G401 (cell line): ENCODE measurements around the gene RPRD2. TPM values are rescaled to one million over a fixed set of nuclear protein-coding genes. Genes with fewer than 3 reads are reported as not detected.
A peak's percentile ranks its signal among the peaks of the same experiment; 100 is the strongest.
"Not testable (repeated sequence)": the region's sequence is repeated elsewhere in the genome, so short reads cannot be mapped to it uniquely, and the experiment has no call there.

ENCODE experiments used
- DNase-seq: peaks from one replicate; pipeline ENCODE4 v3.0.0-alpha.2; 2015; ENCODE audit warnings: low spot score
- in situ Hi-C: cut with HindIII; loops from 2 replicates; pipeline ENCODE4 v1.10.0; 2016; ENCODE audit warnings: low sequenced_read_pairs, mixed read lengths
- total RNA-seq: library from RNA; depleted of rRNA; stranded (reverse); fragments of >200 nt; shearing (Covaris generic); gene quantifications from 2 replicates; pipeline ENCODE4 v1.2.3, GENCODE V29; 2014

The RPRD2 gene
- total RNA-seq, 1 experiment from 2014 or later, result 5.6 TPM

DNA sequence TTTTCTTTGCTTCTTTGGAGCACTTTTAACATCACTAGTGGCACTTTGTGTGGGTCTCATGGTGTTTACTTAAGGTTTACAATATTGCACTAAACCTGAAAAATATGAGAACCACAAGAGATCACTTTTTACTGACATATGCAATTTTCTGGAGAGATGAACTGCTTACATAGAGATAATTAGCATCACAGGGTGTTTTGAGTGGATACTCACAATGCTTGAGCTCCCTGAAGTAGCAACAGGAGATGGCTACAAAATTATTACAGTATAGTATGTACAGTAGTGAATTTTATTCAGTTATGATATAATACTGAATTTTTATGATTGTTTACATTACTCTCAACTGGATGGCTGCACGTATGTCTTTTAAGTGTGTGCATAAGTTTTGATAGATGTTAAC, 22.6 kb downstream of the RPRD2 start:
- in situ Hi-C loops, result loop anchor here (10.0 kb wide), 1 partner anchor 108 kb away; no protein-coding TSS in a partner anchor
- DNase-seq, result no peak

DNA sequence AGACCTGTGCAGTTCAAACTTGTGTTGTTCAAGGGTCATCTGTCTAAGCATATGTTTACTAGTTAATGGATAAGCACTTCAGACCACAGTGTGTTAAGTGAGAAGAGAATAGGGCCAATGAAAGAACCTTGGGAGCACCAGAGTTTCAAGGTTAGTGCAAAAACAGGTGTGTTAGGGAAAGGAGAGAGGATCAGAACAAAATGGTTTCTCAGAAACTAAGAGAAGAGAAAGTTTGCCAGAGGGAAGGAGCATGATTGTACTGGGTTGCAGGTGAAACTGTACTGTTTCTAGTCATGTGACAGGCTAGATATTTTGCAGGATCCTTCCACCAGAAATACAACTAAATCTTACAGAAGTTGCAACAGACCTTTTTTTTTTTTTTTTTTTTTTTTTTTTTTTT, 23.3 kb downstream of the RPRD2 start:
- DNase-seq, result no peak
- in situ Hi-C loops, result loop anchor here (10.0 kb wide), 1 partner anchor 108 kb away; no protein-coding TSS in a partner anchor

DNA sequence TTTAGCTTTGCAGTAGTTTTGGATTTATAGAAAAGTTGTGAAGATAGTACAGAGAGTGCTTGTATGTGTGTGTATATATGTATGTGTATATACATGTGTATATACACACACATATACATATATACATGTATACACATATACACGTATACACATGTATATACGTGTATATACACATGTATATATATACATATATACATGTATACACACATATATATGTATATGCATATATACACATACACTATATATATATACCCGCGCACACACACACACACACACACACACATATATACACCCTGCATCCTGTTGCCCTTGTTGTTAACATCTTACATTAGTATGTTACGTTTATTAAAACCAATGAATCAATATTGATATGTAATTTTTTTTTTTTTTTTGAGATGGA, 24.3 kb downstream of the RPRD2 start:
- in situ Hi-C loops, result loop anchor here (10.0 kb wide), 1 partner anchor 107 kb away; no protein-coding TSS in a partner anchor
- no peak for DNase-seq

DNA sequence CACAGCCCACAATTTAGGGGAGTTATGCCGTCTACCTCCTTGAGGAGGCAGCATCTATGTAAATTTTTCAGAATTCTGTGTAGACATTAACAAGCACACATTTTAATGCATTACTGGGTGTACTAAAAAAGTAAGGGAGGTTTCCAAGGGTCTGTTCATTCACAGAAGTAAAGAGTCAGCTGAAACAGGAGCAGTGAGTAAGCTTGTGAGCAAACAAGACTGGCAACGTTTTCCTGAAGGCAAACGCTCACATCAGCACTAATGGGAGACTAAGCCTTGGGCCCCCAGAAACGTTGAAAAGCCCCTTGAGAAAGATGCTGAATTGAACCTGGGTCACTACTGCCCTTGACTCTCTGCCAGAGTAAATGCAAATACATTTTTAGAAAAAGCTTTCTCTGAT, 25.7 kb downstream of the RPRD2 start:
- in situ Hi-C loops, result loop anchor here (10.0 kb wide), 1 partner anchor 105 kb away; no protein-coding TSS in a partner anchor
- no peak for DNase-seq

DNA sequence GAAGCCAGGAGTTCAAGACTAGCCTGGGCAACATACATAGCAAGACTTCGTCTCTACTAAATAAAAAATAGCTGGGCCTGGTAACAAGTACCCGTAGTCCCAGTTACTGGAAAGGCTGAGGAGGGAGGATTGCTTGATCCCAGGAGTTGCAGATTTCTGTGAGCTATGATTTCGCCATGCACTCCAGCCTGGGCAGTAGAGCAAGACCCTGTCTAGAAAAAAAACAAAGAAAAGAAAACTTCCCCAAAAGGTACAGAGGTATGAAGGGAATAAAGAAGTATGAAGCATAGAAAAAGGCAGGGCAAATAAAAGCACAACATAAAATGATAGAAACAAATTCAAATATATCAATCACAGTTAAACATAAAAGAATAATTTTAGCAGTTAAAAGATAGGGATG, 28.7 kb downstream of the RPRD2 start:
- in situ Hi-C loops, result no loop called here
- no peak for DNase-seq

DNA sequence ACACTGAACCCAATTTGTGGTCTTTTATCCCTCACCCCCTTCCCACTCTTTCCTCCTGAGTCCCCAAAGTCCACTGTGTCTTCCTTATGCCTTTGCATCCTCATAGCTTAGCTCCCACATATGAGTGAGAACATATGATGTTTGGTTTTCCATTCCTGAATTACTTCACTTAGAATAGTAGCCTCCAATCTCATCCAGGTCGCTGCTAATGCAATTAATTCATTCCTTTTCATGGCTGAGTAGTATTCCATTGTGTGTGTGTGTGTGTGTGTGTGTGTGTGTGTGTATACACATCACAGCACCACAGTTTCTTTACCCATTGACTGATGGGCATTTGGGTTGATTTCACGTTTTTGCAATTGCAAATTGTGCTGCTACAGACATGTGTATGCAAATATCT, 31.2 kb downstream of the RPRD2 start:
- in situ Hi-C loops, result not testable (repeated sequence)

DNA sequence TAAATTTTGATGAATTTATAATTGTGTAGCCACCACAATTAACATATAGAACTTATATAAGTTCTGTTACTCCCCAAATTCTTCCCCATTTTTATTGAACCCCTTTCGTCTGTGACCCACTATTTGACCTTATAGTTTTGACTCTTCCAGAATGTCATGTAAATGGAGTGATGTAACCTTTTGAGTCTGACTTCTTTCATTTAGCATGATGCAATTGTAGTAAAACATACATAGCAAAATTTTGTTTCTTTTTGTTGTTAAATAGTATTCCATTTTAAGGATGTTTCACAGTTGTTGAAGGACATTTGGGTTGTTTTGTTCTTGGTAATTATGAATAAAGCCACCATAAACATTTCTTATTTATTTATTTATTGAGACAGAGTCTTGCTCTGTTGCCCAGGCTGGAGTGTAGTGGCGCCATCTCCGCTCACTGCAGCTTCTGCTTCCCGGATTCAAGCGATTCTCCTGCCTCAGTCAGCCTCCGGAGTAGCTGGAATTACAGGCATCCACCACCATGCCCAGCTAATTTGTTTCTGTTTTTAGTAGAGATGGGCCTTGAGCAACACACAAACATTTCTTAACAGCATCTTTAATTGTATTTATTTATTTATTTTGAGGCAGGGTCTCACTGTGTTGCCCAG, 33.6 kb downstream of the RPRD2 start:
- in situ Hi-C loops, result no loop called here
- no peak for DNase-seq

More for the DNA sequence above, 31.2 kb downstream of the RPRD2 start:
- not testable (repeated sequence) for DNase-seq

DNA sequence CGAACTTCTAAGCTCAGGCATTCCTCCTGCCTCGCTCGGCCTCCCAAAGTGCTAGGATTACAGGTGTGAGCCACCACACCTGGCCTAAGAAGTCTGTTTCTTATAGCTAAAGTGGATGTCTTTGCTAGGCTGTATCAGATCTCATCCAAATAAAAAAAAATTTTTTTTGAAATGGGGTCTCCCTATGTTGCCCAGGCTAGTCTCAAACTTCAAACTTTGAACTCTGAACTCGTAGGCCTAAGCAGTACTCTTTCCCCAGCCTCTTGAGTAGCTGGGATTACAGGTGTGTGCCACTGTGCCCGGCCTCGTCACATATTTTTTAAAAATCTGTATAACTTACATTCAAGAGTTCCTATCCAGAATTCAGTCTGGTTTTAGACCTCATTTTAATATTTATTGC, 40.5 kb downstream of the RPRD2 start:
- in situ Hi-C loops, result no loop called here
- DNase-seq, result no peak

DNA sequence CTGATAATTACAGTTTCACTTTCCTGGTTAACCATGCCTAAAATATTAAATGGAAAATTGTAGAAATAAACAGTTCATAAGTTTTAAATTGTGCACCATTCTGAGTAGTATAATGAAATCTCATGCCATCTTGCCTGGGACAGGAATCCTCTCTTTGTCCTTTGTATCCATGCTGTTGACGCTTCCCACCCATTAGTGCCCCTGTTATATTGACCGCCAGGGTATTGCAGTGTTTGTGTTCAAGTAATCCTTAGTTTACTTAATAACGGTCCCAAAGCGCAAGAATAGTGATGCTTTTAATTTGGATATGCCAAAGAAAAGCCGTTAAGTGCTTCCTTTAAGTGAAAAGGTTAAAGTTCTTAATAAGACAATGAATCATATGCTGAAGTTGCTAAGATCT, 41.7 kb downstream of the RPRD2 start:
- in situ Hi-C loops, result no loop called here
- no peak for DNase-seq

DNA sequence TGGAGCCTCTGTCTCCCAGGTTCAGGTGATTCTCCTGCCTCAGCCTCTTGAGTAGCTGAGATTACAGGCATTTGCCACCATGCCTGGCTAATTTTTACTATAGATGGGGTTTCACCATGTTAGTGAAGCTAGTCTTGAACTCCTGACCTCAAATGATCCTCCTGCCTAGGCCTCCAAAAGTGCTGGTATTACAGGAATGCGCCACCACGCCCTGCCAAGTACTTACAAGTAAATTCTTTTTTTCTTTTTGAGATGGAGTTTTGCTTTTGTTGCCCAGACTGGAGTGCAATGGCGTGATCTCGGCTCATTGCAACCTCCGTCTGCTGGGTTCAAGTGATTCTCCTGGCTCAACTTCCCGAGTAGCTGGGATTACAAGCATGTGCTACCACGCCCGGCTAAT, 42.5 kb downstream of the RPRD2 start:
- DNase-seq, result no peak

DNA sequence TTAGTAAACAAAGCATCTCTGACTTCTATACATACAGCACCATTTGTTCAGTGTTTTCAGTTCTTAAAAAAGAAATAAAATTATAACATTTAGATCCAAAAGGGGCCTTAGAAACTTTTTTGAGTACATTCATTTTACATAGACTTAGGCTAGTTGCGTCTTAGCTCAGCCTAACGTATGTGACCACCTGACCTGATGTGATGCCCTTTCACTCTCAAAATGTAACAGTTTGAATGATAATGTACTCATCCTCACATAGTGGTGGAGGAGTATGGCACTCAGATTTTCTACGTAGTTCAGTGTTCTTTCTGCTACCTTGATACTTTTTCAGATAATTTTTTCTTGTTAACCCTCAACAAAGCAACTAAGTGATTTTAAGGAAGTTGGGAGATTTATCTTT, 43.4 kb downstream of the RPRD2 start:
- in situ Hi-C loops, result no loop called here
- DNase-seq, result no peak

More for the DNA sequence above, 42.5 kb downstream of the RPRD2 start:
- in situ Hi-C loops, result no loop called here

DNA sequence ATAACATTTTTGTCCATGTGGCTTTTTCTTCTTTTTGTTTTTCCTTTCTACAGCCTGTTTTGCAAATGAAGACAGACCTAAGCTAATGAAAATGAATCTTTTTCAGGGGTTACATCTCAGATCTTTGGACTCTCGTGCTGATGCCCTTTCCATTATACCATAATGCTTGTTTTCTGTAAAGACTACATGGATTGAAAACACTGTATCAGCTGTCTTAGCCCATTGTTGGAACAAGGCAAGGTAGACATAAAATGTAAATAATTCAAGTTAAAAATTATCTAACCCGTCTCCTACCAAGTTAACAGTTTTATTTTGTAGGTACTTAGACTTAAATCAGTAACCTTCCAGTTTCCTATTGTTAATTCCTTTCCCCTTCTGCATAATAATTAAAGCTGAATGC, 44.9 kb downstream of the RPRD2 start:
- in situ Hi-C loops, result no loop called here
- DNase-seq, result no peak

DNA sequence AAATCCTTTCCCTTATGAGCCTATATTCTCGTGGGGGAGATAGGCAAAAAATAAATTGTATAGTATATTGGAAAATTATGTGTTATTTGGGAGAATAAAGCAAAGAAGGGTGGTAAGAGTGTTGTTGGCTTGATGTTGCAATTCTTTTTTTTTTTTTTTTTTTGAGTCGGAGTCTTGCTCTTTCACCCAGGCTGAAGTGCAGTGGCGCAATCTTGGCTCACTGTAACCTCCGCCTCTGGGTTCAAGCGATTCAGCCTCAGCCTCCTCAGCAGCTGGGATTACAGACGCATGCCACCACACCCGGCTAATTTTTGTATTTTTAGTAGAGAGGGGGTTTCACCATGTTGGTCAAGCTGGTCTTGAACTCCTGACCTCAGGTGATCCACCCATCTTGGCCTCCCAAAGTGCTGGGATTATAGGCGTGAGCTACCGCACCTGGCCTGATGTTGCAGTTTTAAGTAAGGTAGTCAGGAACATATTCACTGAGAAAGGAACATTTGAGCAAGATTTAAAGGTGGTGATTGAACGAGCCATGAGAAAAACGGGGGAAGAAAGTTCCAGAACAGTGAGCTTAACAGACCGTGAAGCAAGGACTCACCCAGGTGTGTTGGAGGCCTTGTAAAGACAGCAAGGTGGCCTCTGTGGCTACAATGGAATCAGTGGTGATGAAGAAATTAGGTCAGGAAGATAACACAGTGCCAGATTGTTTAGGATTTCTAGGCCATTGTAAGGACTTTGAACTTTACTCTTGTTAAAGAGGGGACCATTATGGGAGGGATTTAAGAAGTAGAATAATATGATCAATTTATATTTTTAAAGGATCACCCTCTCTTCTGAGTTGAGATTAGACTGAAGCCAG, 45.8 kb downstream of the RPRD2 start:
- in situ Hi-C loops, result no loop called here
- no peak for DNase-seq

DNA sequence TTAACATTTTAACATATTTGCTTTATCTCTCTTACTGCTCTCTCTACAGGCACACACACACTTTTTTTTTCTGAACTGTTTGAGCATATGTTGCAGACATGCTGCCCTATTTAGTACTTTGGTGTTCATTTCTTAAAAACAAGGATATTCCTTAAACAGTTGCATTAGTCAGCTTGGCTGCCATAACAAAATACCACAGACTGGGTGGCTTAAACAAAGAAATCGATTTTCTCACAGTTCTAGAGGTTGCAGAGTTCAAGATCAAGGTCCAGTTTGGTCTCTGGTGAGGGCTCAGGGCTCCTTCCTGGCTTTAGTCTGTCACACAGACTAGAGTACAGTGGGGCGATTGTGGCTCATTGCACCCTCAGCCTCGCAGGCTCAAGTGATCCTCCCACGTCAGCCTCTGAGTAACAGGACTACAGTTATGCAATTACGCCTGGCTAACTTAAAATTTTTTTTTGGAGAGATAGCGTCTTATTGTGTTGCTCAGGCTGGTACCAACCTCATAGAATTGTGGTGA, 46.7 kb downstream of the RPRD2 start:
- no peak for DNase-seq
- in situ Hi-C loops, result no loop called here

DNA sequence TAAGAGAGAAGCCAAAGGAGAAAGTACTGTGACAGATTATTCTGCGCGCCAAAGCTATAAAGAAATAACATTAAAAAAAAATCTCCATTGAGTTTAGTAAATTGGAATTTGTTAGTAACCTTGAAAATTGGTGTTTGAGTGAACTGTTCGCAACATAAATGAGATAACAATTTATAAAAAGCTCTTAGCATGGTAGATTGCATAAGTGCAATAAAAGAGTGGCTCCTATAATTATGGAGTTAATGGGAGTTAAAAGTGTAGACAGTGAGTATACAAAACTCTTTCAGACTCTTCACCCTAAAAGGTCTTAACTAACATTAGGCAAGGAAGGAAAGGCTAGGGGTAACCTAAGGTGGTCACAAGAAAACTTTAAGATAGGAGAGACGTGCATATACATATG, 50.6 kb downstream of the RPRD2 start:
- DNase-seq, result no peak
- in situ Hi-C loops, result no loop called here

DNA sequence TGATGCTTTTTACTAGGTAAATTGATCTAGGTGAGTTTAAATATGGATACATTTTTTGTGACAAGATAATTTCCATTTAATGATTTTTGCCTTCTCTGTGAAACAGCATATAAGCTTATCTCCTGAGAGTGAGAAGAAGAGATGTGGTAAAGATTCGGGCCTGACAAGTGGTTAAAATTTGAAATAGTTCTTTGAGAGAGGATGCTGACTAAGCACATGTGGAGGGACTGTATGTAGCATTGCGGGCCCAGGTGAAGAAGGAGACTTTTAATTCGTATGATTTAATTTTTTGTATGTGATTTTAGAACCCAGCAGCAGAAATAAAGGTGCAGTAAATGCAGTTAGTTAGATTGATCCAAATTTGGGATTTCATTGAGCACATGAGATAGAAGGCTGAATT, 51.9 kb downstream of the RPRD2 start:
- no peak for DNase-seq
- in situ Hi-C loops, result no loop called here

DNA sequence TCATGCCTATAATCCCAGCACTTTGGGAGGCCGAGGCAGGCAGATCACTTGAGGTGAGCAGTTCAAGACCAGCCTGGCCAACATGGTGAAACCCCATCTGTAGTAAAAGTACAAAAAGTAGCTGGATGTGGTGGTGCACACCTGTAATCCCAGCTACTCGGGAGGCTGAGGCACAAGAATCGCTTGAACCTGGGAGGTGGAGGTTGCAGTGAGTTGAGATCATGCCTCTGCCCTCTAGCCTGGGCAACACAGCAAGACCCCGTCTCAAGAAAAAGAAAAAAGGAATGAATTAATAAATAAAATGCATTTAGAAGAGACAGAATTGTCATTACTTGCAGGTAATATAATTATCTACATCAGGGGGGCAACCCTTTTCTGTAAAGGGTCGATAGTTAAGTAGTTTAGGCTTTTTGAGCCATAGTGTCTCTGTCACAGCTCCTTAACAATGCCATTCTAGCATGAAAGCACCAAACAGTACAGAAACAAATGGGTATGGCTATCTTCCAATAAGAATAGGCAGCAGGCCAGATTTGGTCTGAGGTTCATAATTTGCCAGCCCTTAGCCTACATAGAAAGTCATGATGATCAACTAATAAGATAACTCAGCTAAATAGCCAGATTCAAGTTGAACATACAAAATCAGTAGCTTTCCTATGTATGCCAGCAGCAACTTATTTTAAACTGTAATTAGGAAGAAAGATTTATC, 56.8 kb downstream of the RPRD2 start:
- DNase-seq, result peak; percentile 91
- in situ Hi-C loops, result no loop called here

DNA sequence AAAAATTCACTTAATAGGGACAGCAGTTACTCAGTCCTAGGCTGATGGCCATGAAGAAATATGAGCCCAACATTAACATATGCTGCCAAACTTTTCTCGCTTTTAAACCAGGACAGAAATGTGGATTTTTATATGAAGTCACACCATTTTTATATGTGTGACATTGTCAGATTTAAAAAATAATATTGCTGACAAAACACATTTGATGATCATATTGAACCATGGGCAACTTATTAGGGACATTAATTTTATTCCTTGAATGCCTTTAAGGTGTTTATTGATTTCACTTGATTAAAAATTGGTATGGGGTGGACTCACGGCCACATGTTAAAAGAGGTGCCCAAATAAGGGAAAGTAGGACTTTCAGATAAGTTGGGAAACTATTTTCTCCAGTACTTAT, 58.6 kb downstream of the RPRD2 start:
- in situ Hi-C loops, result no loop called here
- no peak for DNase-seq

DNA sequence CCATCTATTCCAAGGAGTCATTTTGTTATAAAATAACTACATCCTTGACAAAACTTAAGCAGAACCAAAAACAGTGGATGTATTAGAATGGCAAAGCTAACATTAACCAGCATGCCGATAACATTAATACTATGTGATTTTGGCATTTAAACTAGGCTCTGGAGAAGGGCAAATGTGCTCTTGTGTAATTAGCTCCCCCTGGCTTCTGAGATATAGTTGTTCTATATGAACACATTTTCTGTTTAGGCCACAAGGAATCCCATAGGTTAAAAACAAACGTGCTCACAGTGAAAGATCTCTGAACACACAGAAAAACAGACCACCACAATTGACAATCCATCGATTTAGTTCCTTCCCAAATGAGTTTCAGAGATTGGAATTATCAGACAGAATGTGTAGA, 65.9 kb downstream of the RPRD2 start:
- DNase-seq, result no peak
- in situ Hi-C loops, result no loop called here

DNA sequence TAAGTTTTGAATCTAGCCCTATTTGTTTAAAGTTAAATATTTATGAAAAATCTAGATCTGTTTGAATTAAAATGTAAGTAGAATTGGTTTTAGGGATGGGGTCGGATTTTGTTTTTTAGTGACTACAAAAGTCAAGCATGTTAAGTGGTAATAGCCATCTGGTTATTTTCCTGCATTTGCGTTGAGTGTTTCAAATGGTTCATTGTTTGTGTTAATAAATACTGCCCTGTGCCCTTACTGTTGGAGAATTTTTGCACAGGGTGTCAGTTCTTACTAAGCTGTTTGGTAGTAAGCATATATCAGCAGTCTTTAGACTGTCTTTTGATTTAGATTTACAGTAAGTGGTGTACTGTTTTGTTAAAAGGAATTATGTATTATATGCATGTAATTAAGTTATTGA, 77.2 kb downstream of the RPRD2 start:
- no peak for DNase-seq
- in situ Hi-C loops, result no loop called here
